ENCODE data around the gene ACOX3.

ACOX3 gene

GRCh38 chr4:8316911-8317351 lies 123.6 kb downstream of the ACOX3 start:
- in situ Hi-C loops (cut with MboI; ENCODE audit: low sequenced_read_pairs, unreplicated experiment): no loop called here
- TF ChIP-seq CTCF (IDR thresholded peaks at IDR 0.05; ENCODE audit: borderline replicate concordance, control extremely low read depth, extremely low read depth, insufficient read depth, missing control alignments): no peak
- no peak for DNase-seq (ENCODE audit: low spot score)
